DOHH2 (cell line): ENCODE results near the gene CENPM.

Source experiments
- CTCF ChIP-seq: fragments of 200-600 bp; sonication (generic); IDR thresholded peaks from one replicate; pipeline ENCODE4 v1.5.1; 2014; ENCODE audit warnings: antibody characterized with exemption, mild to moderate bottlenecking, low read depth, low read length; ENCODE audit not compliant: poor library complexity, severe bottlenecking
- EZH2phosphoT487 ChIP-seq: fragments of 200-600 bp; sonication (generic); IDR thresholded peaks from 2 replicates; pipeline ENCODE4 v1.6.1; 2017; ENCODE audit warnings: borderline replicate concordance, mild to moderate bottlenecking, antibody characterized with exemption, low read length, moderate library complexity, mixed read lengths

GRCh38 chr22:41952713-41953112 is 5.8 kb upstream of the CENPM start:
- TF ChIP-seq EZH2phosphoT487 (no peak), CTCF (no peak)
